T-helper 1 cell treated with Interleukin-12 subunit alpha and Interleukin-12 subunit beta and Interleukin-4 antibody, amounts not matched to agents 30 μg/mL and 1 μg/mL, for 36 hours (primary cell): ENCODE results near the gene SH3BGRL3.
"Not testable (repeated sequence)": the region's sequence is repeated elsewhere in the genome, so short reads cannot be mapped to it uniquely, and the experiment has no call there.

ENCODE experiments used
- H3K27ac Mint-ChIP-seq: one replicate; pipeline ENCODE4 v1.8.0; 2021; ENCODE audit warnings: mild to moderate bottlenecking, mixed read lengths
- H3K27me3 Mint-ChIP-seq: one replicate; pipeline ENCODE4 v1.8.0; 2021; ENCODE audit warnings: low read depth, mixed read lengths
- H3K36me3 Mint-ChIP-seq: one replicate; pipeline ENCODE4 v1.8.0; 2021; ENCODE audit warnings: low read depth, mixed read lengths
- H3K4me1 Mint-ChIP-seq: one replicate; pipeline ENCODE4 v1.8.0; 2021; ENCODE audit warnings: low read depth, mixed read lengths
- H3K4me3 Mint-ChIP-seq: one replicate; pipeline ENCODE4 v1.8.0; 2021; ENCODE audit warnings: mild to moderate bottlenecking, moderate library complexity, mixed read lengths
- H3K9me3 Mint-ChIP-seq: one replicate; pipeline ENCODE4 v1.8.0; 2021; ENCODE audit warnings: mixed read lengths

SH3BGRL3 gene

GRCh38 chr1:26329380-26329779 is 49.5 kb downstream of the SH3BGRL3 start:
- H3K36me3 Mint-ChIP-seq, H3K4me1 Mint-ChIP-seq, H3K4me3 Mint-ChIP-seq, H3K27ac Mint-ChIP-seq, H3K9me3 Mint-ChIP-seq: not testable (repeated sequence)
- peaks cover 13% of the 10 kb centered on the region for H3K27me3 Mint-ChIP-seq

DNA sequence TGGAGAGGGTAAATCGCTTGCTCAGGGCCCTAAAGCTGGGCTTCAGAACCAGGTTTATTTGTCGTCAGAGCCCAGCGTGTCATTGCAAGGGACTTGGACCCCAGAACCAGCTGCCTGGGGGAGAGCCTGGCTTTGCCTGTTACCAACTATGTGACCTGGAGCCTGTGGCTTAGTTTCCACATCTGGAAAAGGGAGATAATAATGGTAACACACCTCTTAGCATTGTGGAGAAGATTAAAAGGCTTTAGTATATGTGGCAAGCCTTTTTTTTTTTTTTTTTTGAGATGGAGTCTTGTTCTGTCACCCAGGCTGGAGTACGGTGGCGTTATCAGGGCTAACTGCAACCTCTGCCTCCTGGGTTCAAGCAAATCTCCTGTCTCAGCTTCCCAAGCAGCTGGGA is 50.4 kb downstream of the SH3BGRL3 start:
- H3K27me3 Mint-ChIP-seq, result peaks cover 17% of the 10 kb centered on the region
- H3K9me3 Mint-ChIP-seq, result no peaks in the 10 kb centered on the region
- no peak overlapping the region for H3K27ac Mint-ChIP-seq
- H3K4me3 Mint-ChIP-seq, result no peak overlapping the region
- H3K36me3 Mint-ChIP-seq, result peaks cover 3% of the 10 kb centered on the region
- no peaks in the 10 kb centered on the region for H3K4me1 Mint-ChIP-seq
